ENCODE measurements around the gene DLG2.
"Not testable (repeated sequence)": the region's sequence is repeated elsewhere in the genome, so short reads cannot be mapped to it uniquely, and the experiment has no call there.

DLG2 gene

DNA sequence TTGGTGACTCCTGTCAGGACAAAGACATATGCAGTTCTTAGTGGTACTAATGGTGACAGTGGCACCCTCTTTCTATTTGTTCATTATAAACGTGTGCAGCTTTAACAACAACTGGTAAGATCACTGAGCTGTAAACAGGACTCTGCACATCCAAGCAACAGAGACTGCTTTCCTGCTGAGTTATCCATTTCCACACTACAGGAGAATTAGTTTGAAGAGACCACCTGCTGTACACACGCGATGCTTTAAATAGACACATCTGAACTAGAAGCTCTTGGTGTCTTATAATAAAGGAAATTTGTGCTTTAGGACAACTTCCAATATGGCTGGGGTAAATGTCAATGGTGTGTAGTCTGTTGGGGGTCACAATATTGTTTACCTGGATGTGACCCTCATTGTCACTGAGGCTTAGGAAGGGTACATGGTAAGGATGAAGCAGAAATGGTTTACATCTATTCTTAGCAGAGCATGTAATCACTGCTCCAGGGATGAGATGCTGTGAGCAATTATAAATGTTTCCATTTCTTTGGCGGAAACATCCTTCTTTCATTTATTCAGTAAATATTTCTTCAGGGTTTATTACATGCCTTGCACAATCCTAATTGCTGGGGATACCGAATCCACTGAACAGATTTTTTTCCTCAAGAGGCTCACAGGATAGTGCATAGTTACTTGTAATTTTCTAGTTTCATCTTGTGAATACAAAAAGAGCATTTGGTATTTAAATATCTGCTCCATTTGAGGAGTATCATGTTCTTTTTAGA, 1987.0 kb downstream of the DLG2 start:
- no peak for DNase-seq

- DNase-seq = no peak
Observed at GRCh38 chr11:83635166-83635565, 1992.0 kb downstream of the DLG2 start.

DNA sequence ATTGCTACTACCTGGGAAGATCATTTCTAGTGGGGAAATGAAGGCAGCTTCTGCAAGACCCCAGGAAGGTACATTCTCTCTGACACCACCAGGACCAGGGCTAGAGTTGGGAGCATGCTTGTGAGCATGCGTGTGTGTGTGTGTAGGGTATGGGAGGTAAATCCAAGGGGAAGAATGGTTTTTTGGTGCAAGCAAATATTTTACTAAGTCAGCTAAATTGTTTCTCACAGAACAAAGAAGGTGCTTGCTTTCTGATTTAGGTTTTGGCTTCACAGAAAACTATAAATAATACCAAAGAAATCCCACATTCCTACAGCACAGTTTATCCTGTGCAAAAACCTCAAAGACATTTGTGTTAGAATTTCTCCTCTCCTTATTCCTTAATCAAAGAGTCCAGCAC, 1996.9 kb downstream of the DLG2 start:
- no peak for DNase-seq

DNA sequence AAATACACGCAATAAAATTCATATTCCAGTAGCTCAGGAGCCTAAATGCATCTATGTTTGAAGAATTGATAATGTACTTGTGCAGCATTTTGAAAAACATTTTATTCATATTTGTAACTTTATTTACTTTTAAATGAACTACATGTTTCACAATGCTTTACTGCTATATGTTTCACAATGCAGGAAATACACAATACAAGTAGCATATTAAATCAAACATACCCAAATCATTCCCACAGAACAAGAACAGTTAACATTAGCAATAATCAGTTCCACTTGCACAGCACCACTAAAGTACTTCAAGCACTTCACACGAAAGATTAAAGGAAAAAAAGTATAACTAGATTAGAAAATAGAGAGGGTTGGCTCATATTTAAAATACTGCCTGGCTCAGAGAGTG, 1997.4 kb downstream of the DLG2 start:
- DNase-seq = no peak

GRCh38 chr11:83628622-83629355, 1998.4 kb downstream of the DLG2 start:
- DNase-seq = no peak

GRCh38 chr11:83625336-83625735, 2001.8 kb downstream of the DLG2 start:
- DNase-seq = no peak

DNA sequence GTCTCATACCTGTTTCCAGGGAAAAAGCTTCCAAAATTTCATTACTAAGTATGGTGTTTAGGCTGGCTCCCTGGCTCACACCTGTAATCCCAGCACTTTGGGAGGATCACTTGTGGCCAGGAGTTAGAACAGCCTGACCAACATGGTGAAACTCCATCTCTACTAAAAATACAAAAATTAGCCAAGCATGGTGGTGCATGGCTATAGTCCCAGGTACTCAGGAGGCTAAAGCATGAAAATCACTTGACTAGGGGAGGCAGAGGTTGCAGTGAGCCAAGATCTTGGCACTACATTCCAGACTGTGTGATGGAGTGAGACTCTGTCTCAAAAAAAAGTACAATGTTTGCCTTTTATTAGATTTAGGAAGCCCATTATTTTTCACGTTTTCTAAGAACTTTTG, 2009.5 kb downstream of the DLG2 start:
- no peak for DNase-seq

- DNase-seq = no peak
Observed at GRCh38 chr11:83613767-83614121, 2013.4 kb downstream of the DLG2 start.

GRCh38 chr11:83612891-83613766, 2014.0 kb downstream of the DLG2 start:
- DNase-seq = no peak

- no peak for DNase-seq
Observed at GRCh38 chr11:83611600-83611999, 2015.5 kb downstream of the DLG2 start.

DNA sequence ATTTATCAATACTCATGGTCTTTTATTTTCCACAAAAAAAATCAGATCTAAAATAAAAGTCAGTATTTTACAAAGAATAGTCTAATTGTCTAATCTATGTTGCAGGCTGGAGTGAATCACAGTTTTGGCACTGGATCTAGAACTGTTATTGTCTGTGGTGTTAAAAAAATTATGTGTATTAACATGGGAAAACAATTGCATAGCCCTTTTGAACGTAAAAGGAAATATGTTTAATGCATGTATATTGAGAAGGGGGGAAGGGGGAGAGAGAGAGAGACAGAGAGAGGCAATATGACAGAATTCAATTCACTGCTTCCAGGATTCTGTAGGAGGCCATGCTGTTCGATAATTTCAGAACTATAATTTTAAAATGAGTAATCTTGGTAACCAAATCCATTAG, 2016.1 kb downstream of the DLG2 start:
- no peak for DNase-seq

DNA sequence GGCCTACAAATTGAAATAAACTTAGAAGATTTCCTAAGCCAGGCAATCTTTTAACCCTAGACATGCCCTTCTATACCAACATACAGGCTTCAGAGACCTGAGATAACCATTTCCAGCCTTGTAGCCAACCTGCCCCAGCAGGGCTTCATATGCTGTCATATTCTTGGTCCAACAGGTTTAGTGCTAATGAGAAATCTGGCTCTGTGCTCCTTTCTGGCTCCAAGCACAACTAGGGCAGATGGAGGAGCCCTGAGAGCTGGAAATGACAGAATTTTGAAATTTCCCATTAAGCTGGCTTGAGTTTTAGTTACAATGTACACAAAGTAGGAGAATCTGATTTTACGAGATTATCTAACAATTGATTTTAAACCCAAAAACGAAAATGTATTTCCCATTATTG, 2018.0 kb downstream of the DLG2 start:
- no peak for DNase-seq

DNA sequence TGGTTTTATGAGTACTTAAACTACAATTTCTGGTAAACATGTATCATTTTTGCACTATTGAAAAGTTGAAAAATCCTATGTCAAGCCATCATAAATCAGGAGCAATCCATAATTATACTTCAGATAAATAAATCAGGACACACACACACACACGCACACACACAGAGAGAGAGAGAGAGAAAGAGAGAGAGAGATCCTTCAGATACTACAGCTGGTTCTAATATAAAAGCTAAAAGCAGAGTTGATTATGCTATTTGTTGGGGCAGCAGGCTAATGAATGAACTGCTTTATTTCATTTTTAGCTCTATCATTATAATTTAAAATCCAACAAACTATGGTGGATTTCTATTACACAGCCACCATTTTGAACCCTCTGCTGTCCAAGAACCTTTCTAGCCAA, 2018.6 kb downstream of the DLG2 start:
- no peak for DNase-seq

DNA sequence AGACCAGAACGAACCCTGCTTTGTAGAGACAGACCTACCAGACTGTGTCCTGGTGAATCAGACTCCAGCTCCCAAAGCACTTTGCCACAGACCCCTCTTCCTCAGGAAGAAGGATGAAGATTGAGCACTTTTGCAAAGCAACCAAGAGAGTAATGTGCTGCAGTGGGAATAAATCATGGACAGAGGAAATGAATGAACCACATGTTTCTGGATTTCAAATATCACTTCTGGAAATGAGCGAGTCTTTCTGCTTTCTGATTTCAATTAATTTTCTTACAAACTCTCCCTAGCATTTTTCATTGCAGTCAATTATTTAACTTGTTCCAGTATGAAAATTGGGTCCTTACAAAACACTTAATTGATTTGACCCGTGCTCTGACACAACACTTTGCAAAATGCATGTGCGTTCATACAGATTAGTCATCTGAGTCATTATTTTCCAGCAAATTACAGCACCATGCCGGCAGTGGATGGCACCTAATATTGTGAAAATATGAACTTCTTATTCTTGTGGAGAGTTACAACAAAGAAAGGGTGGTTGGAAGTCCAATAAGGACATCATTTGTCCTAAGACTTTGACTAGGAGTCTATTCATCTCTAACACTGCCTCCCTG, 2025.1 kb downstream of the DLG2 start:
- no peak for DNase-seq

DNA sequence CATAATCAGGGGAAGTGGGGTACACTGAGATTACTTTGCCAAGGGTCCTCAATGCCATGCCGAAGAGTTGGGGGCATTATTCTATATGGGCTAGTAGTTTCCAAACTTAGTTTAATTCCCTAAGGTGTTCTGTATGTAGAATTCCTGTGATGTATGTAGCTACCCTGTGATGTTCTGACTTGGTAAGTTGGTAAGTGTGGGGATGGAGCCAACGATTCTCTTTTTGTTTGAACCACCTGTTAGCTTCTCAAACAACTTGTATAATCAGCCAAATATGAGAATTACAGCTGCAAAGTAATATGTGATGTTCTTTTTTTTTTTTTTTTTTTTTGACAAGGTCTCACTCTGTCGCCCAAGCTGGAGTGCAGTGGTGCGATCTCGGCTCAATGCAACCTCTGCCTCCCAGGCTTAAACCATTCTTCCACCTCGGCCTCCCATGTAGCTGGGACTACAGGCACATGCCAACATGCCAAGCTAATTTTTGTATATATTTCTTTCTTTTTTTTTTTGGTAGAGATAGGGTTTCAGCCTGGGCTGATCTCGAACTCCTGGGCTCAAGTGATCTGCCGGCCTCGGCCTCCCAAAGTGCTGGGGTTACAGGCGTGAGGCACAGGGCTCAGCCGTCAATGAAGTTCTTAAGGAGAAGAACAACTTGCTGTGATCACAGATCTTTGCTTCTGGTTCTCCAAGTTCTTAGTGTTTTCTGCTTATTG, 2025.8 kb downstream of the DLG2 start:
- no peak for DNase-seq

DNA sequence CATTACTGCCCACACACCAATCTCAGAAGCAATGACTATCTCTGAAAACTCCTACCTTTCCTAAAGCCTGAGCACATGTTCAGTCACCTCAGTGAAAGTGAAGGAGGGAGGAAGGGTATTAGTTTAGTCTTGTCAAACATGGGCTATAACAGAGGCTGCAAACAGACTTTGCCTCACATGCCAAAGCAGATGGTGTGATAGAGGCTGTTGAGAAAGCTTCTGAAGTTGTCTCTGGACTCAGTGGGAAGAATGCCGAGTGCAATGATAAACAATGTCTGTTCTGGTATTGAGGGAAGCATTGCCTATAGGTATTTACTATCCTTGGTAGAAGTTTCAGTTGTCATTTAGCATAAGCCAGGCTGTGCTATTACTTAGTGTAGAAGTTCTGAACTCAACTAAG, 2026.5 kb downstream of the DLG2 start:
- DNase-seq = no peak

DNA sequence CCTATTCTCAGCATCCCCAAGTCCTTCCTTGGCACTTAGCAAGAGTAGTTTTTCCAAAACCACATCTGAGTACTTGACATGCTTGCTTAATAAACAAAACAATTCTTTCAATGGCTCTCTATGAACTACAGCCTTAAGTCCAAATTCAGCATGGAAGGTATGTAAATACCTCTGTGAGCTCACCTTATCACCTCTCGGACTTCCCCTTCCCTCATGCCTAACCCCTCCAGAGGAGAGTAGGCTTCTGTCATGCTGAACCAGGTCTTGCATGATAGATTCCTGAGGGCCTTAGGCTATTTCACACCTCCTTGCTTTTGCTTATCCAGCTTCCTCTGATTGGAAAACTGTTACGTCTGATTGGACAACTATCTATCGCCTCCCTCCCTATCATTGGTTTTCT, 2028.1 kb downstream of the DLG2 start:
- no peak for DNase-seq

DNA sequence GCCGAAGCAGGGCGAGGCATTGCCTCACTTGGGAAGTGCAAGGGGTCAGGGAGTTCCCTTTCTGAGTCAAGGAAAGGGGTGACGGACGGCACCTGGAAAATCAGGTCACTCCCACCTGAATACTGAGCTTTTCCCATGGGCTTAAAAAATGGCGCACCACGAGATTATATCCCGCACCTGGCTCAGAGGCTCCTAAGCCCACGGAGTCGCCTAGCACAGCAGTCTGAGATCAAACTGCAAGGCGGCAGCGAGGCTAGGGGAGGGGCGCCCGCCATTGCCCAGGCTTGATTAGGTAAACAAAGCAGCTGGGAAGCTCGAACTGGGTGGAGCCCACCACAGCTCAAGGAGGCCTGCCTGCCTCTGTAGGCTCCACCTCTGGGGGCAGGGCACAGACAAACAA, 2039.3 kb downstream of the DLG2 start:
- not testable (repeated sequence) for DNase-seq

DNA sequence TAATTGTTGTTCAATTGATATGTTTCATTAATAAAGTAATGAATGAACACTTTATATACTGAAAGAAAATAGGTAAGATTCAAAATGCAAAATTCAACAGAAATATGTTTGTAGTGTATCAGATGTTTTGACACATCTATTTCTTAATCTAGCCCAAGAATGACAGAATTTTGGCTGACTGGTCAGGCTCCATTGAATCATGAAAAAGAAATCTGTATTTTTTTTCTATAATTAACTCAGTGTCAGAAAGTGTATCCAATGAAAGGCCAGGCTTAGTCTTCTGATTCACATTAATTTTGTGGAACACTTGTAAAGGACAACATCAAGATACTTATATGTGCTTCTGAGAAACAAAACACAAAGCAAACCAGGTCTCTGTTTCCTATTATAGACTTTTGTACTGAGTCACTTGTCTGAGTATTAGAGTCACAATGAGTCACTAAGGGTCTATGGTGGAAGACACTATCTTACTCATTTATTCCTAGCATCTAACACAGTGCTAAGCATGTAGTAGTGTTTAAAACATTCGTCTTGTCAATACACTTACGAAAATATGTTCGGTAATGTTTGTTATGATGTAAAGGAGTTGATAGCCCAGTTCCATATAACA, 2043.3 kb downstream of the DLG2 start:
- no peak for DNase-seq

- DNase-seq = no peak
Observed at GRCh38 chr11:83574519-83574918, 2052.6 kb downstream of the DLG2 start.

GRCh38 chr11:83572581-83573496, 2054.3 kb downstream of the DLG2 start:
- no peak for DNase-seq

Measured in stimulated activated CD4-positive, alpha-beta T cell treated with anti-CD3 and anti-CD28 coated beads, Interleukin-12 subunit alpha, Interleukin-12 subunit beta, amount 100 ng/mL, for 4 hours (primary cell).